IgD-negative memory B cell (primary cell): ENCODE measurements around the gene E4F1. TPM values are rescaled to one million over a fixed set of nuclear protein-coding genes. Genes with fewer than 3 reads are reported as not detected.
"Not testable (repeated sequence)": the region's sequence is repeated elsewhere in the genome, so short reads cannot be mapped to it uniquely, and the experiment has no call there.

ENCODE experiments used
- H3K27ac Mint-ChIP-seq, 3 donors: one replicate each; pipeline ENCODE4 v1.8.0; 2020 to 2022; ENCODE audit warnings: mild to moderate bottlenecking in 3 of 3, mixed read lengths in 3 of 3, moderate library complexity in 1 of 3
- H3K27me3 Mint-ChIP-seq: one replicate; pipeline ENCODE4 v1.8.0; 2021; ENCODE audit warnings: mixed read lengths
- H3K36me3 Mint-ChIP-seq: one replicate; pipeline ENCODE4 v1.8.0; 2020; ENCODE audit warnings: mild to moderate bottlenecking, mixed read lengths
- H3K4me1 Mint-ChIP-seq, 3 donors: one replicate each; pipeline ENCODE4 v1.8.0; 2020 to 2022; ENCODE audit warnings: mixed read lengths in 3 of 3, mild to moderate bottlenecking in 1 of 3
- H3K4me3 Mint-ChIP-seq, 4 donors: one replicate each; pipeline ENCODE4 v1.8.0; 2020 to 2022; ENCODE audit warnings: mild to moderate bottlenecking in 4 of 4, mixed read lengths in 4 of 4, moderate library complexity in 3 of 4
- H3K9me3 Mint-ChIP-seq, 3 donors: one replicate each; pipeline ENCODE4 v1.8.0; 2020 to 2021; ENCODE audit warnings: mixed read lengths in 3 of 3, mild to moderate bottlenecking in 1 of 3
- polyA plus RNA-seq: library from polyadenylated mRNA; unstranded; fragments of 300-500 nt; fragmentation: Illumina TruSeq; gene quantifications from one replicate; pipeline ENCODE4 v1.2.3, GENCODE V29; 2021

E4F1 gene
- polyA plus RNA-seq, 1 donor from 2014 or later, result 23.2 TPM

- peaks cover 2% of the 10 kb centered on the region for H3K36me3 Mint-ChIP-seq
These were observed 13.1 kb downstream of the E4F1 start, which contains the start of gene DNASE1L2 for GRCh38 chr16:2236337-2237101. Gene DNASE1L2 (plus strand): TSS chr16:2236444. CDS start chr16:2236817, 373 bp downstream.

DNA sequence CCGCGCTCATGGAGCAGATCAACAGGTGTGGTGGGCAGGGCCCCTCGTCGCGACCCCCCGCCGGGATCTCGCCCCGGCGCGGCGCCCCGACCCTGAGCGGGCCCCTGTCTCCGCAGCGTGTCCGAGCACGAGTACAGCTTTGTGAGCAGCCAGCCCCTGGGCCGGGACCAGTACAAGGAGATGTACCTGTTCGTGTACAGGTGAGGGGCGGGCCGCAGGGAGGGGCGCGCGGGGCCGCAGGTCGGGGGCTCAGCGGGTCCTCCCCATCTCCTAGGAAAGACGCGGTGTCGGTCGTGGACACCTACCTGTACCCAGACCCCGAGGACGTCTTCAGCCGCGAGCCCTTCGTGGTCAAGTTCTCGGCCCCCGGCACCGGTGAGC lies 13.7 kb downstream of the E4F1 start:
- H3K4me3 Mint-ChIP-seq, result no peak overlapping the region
- peaks cover 7% of the 10 kb centered on the region for H3K27me3 Mint-ChIP-seq
- peaks cover 2% of the 10 kb centered on the region for H3K36me3 Mint-ChIP-seq
- H3K4me1 Mint-ChIP-seq, result no peaks in the 10 kb centered on the region
- H3K9me3 Mint-ChIP-seq, result no peaks in the 10 kb centered on the region
- H3K27ac Mint-ChIP-seq, result no peak overlapping the region

More at GRCh38 chr16:2236337-2237101, 13.1 kb downstream of the E4F1 start, which contains the start of gene DNASE1L2:
- H3K27me3 Mint-ChIP-seq, result peaks cover 7% of the 10 kb centered on the region
- no peak within 1 kb of the TSS for H3K4me3 Mint-ChIP-seq
- no peaks in the 10 kb centered on the region for H3K4me1 Mint-ChIP-seq
- no peaks in the 10 kb centered on the region for H3K9me3 Mint-ChIP-seq
- H3K27ac Mint-ChIP-seq, result peak within 1 kb of the TSS in 1 of 3 donors; percentile 22

GRCh38 chr16:2237493-2238149 lies 14.2 kb downstream of the E4F1 start:
- Mint-ChIP-seq H3K9me3 (no peaks in the 10 kb centered on the region), H3K27ac (no peak overlapping the region), H3K27me3 (peaks cover 7% of the 10 kb centered on the region), H3K4me3 (no peak overlapping the region), H3K36me3 (peaks cover 2% of the 10 kb centered on the region), H3K4me1 (no peaks in the 10 kb centered on the region)

DNA sequence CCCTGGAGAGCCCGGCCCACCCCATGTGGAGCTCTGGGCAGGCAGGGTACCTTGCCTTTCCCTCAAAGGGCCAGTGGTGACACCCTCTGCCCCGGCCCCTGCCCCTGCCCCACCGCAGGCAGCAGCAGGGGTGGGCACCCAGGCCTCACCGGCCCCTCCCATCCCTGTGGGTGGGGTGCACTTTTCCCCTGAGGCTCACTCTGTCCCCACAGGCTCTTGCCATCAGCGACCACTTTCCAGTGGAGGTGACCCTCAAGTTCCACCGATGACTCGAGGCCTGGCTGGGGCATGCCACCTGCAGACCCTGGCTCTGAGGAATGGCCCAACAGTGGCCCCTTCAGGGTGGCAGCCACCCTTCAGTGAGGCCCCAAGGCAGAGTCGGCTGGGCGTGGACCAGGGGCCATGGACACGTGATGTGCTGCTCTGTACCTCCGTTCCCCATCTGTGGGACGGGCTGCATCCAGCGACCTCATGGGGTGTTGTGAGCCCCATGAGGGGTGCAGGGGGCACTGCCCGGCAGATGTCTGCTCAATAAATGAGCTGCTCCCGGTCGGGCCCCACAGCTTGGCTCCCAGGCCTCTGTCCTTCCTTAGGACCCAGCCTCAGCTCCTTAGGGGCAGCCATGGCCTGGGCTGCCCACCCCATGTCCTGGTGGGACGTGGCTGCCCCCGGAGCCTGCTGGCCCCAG lies 14.9 kb downstream of the E4F1 start:
- H3K36me3 Mint-ChIP-seq, result peaks cover 2% of the 10 kb centered on the region
- H3K4me1 Mint-ChIP-seq, result no peaks in the 10 kb centered on the region
- H3K4me3 Mint-ChIP-seq, result no peak overlapping the region
- peaks cover 7% of the 10 kb centered on the region for H3K27me3 Mint-ChIP-seq
- H3K27ac Mint-ChIP-seq, result no peak overlapping the region
- no peaks in the 10 kb centered on the region for H3K9me3 Mint-ChIP-seq

GRCh38 chr16:2238838-2239675 lies 15.7 kb downstream of the E4F1 start:
- Mint-ChIP-seq H3K27me3 (peaks cover 7% of the 10 kb centered on the region), H3K4me1 (no peaks in the 10 kb centered on the region), H3K4me3 (peak overlapping the region in 1 of 4 donors; percentile 52), H3K9me3 (no peaks in the 10 kb centered on the region), H3K27ac (peak overlapping the region in 1 of 3 donors; percentile 28), H3K36me3 (peaks cover 2% of the 10 kb centered on the region)

DNA sequence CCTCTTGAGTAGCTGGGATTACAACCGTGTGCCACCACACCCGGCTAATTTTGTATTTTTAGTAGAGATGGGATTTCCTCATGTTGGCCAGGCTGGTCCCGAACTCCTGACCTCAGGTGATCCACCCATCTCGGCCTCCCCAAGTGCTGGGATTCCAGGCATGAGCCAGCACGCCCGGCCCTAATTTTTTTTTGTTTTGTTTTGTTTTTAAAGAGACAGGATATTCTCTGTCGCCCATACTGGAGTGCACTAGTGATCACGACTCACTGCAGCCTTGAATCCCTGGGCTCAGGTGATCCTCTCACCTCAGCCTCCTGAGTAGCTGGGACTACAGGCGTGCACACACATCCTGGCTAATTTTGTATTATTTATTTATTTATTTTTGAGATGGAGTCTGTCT lies 16.9 kb downstream of the E4F1 start:
- not testable (repeated sequence) for H3K4me3 Mint-ChIP-seq, H3K9me3 Mint-ChIP-seq, H3K27me3 Mint-ChIP-seq, H3K36me3 Mint-ChIP-seq, H3K4me1 Mint-ChIP-seq
- H3K27ac Mint-ChIP-seq, result peak overlapping the region in 1 of 3 donors; percentile 28

- Mint-ChIP-seq H3K4me1 (no peaks in the 10 kb centered on the region), H3K4me3 (no peak overlapping the region), H3K27me3 (peaks cover 1% of the 10 kb centered on the region), H3K9me3 (no peaks in the 10 kb centered on the region), H3K27ac (peak overlapping the region in 2 of 3 donors; percentile 67 to 78), H3K36me3 (no peaks in the 10 kb centered on the region)
These were observed 19.2 kb downstream of the E4F1 start for GRCh38 chr16:2242598-2242997.

- no peak overlapping the region for H3K27ac Mint-ChIP-seq
- H3K27me3 Mint-ChIP-seq, result no peaks in the 10 kb centered on the region
- no peaks in the 10 kb centered on the region for H3K4me1 Mint-ChIP-seq
- no peak overlapping the region for H3K4me3 Mint-ChIP-seq
- H3K9me3 Mint-ChIP-seq, result no peaks in the 10 kb centered on the region
- H3K36me3 Mint-ChIP-seq, result no peaks in the 10 kb centered on the region
These were observed 19.7 kb downstream of the E4F1 start for GRCh38 chr16:2243031-2243528.

GRCh38 chr16:2243781-2244180 lies 20.4 kb downstream of the E4F1 start:
- no peak overlapping the region for H3K27ac Mint-ChIP-seq
- no peaks in the 10 kb centered on the region for H3K9me3 Mint-ChIP-seq
- no peaks in the 10 kb centered on the region for H3K4me1 Mint-ChIP-seq
- no peaks in the 10 kb centered on the region for H3K36me3 Mint-ChIP-seq
- H3K27me3 Mint-ChIP-seq, result no peaks in the 10 kb centered on the region
- no peak overlapping the region for H3K4me3 Mint-ChIP-seq

DNA sequence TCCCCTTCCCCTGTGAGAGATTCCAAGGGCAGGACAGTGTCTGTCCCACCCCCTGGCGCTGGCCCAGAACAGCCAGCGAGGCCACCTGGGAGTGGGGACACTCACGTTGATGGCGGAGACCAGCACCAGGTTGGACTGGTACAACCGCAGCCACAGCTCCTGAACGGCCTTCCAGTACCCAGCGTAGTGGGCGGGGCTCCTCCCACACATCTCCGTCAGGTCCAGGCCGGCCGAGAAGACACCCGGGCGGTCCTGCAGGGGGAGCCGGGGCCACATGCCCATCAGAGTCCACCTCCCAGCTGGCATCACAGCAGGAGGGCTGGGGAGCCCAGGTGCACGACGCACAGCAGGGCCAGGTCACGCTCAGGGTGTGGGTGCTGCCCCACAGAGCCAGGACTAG lies 20.9 kb downstream of the E4F1 start:
- H3K36me3 Mint-ChIP-seq, result no peaks in the 10 kb centered on the region
- H3K4me3 Mint-ChIP-seq, result no peak overlapping the region
- no peak overlapping the region for H3K27ac Mint-ChIP-seq
- H3K9me3 Mint-ChIP-seq, result no peaks in the 10 kb centered on the region
- no peaks in the 10 kb centered on the region for H3K4me1 Mint-ChIP-seq
- no peaks in the 10 kb centered on the region for H3K27me3 Mint-ChIP-seq

DNA sequence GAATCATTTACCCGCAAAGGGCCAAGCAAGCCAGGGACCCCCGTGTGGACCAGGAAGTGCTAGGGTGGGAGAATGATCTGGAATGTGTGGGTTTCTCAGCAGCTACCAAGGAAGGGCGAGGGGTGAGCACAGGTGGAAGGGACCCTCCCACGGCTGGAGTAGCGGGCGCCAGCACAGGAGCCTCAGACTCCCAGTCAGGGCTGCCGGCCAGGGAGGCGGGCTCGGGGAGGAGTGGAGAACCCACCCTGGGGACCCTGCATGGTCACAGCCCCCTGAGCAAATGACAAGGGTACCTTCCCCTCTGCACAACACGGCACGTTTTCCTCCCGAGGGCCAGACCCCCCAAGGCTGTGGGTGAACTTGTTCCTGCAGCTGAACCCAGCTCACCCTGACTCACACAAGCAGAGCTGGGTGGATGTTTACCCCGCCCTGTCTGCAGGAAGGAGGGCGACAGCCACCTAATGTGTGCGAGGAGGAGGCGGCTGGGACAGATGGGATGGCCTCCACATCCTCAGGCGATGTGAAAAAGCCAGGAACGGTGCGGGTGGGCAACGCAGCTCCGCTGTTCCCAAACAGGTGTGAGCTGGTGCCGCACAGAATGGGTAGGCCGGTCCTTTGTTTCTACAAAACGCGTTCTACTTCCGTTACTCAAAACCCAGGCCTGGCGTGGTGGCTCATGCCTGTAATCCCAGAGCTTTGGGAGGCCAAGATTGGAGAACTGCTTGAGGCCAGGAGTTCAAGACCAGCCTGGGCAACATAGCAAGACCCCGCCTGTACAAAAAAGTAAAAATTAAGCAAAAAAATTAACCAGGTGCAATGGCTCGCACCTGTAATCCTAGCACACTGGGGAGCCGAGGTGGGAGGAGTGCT lies 21.8 kb downstream of the E4F1 start:
- H3K27me3 Mint-ChIP-seq, result no peaks in the 10 kb centered on the region
- peaks cover 0 to 1% (median 0%) of the 10 kb centered on the region in 3 donors for H3K4me1 Mint-ChIP-seq
- H3K4me3 Mint-ChIP-seq, result no peak overlapping the region
- H3K9me3 Mint-ChIP-seq, result no peaks in the 10 kb centered on the region
- no peaks in the 10 kb centered on the region for H3K36me3 Mint-ChIP-seq
- H3K27ac Mint-ChIP-seq, result no peak overlapping the region

- Mint-ChIP-seq H3K4me3 (no peak overlapping the region), H3K4me1 (peaks cover 0 to 4% (median 3%) of the 10 kb centered on the region in 3 donors), H3K27ac (peak overlapping the region in 2 of 3 donors; percentile 10 to 48), H3K9me3 (no peaks in the 10 kb centered on the region), H3K36me3 (no peaks in the 10 kb centered on the region), H3K27me3 (no peaks in the 10 kb centered on the region)
These were observed 23.0 kb downstream of the E4F1 start for GRCh38 chr16:2246301-2246885.

- no peaks in the 10 kb centered on the region for H3K36me3 Mint-ChIP-seq
- H3K4me3 Mint-ChIP-seq, result peak overlapping the region; percentile 87 to 92 (median 90)
- peak overlapping the region; percentile 91 to 95 (median 94) for H3K27ac Mint-ChIP-seq
- H3K27me3 Mint-ChIP-seq, result no peaks in the 10 kb centered on the region
- H3K4me1 Mint-ChIP-seq, result peaks cover 12 to 15% (median 13%) of the 10 kb centered on the region in 3 donors
- no peaks in the 10 kb centered on the region for H3K9me3 Mint-ChIP-seq
These were observed 27.4 kb downstream of the E4F1 start for GRCh38 chr16:2250652-2251295.
